ENCODE measurements around the gene NDUFV3.
A peak's percentile ranks its signal among the peaks of the same experiment; 100 is the strongest.
"Not testable (repeated sequence)": the region's sequence is repeated elsewhere in the genome, so short reads cannot be mapped to it uniquely, and the experiment has no call there.

The NDUFV3 gene

GRCh38 chr21:42937034-42937940, 44.2 kb downstream of the NDUFV3 start:
- not testable (repeated sequence) for DNase-seq (ENCODE audit: low spot score)

- no peak for DNase-seq (ENCODE audit: low spot score)
These were observed 45.0 kb downstream of the NDUFV3 start for GRCh38 chr21:42937960-42938605.

GRCh38 chr21:42938606-42938995, 45.5 kb downstream of the NDUFV3 start:
- not testable (repeated sequence) for DNase-seq (ENCODE audit: low spot score)

GRCh38 chr21:42939582-42940413, 46.7 kb downstream of the NDUFV3 start:
- peak; percentile 93 for DNase-seq (ENCODE audit: low spot score)

- no peak for DNase-seq (ENCODE audit: low spot score)
These were observed 48.6 kb downstream of the NDUFV3 start for GRCh38 chr21:42941696-42942085.

- DNase-seq (ENCODE audit: low spot score) = no peak
These were observed 49.1 kb downstream of the NDUFV3 start for GRCh38 chr21:42942244-42942643.

- not testable (repeated sequence) for DNase-seq (ENCODE audit: low spot score)
These were observed 56.1 kb downstream of the NDUFV3 start for GRCh38 chr21:42949094-42949755.

- not testable (repeated sequence) for DNase-seq (ENCODE audit: low spot score)
These were observed 58.1 kb downstream of the NDUFV3 start for GRCh38 chr21:42951193-42951592.

- DNase-seq (ENCODE audit: low spot score) = no peak
These were observed 63.9 kb downstream of the NDUFV3 start for GRCh38 chr21:42956824-42957630.

- DNase-seq (ENCODE audit: low spot score) = not testable (repeated sequence)
These were observed 65.0 kb downstream of the NDUFV3 start for GRCh38 chr21:42958122-42958521.

GRCh38 chr21:42959728-42960127, 66.6 kb downstream of the NDUFV3 start:
- no peak for DNase-seq (ENCODE audit: low spot score)

- no peak for DNase-seq (ENCODE audit: low spot score)
These were observed 69.4 kb downstream of the NDUFV3 start for GRCh38 chr21:42962380-42963007.
